Uterus (tissue), 2 donors: ENCODE results near the gene ANKRD63.

Experiments used
- CTCF ChIP-seq, 4 experiments: fragments of 200-600 bp in 2 of 4; fragments of 450-650 bp in 2 of 4; sonication (generic) in 2 of 4; IDR thresholded peaks; one replicate each; pipeline ENCODE4 v1.5.1; 2016 to 2019; ENCODE audit warnings: antibody characterized with exemption in 4 of 4, mild to moderate bottlenecking in 2 of 4, moderate library complexity in 1 of 4
- POLR2A ChIP-seq, 2 donors: fragments of 450-650 bp; IDR thresholded peaks; one replicate each; pipeline ENCODE4 v1.6.1; 2016; ENCODE audit warnings: antibody characterized with exemption in 2 of 2, mild to moderate bottlenecking in 1 of 2, moderate library complexity in 1 of 2

- no peak for TF ChIP-seq CTCF (IDR thresholded peaks at IDR 0.05)
- TF ChIP-seq POLR2A (IDR thresholded peaks at IDR 0.05): no peak
Measured at GRCh38 chr15:40289140-40289775, 6.4 kb upstream of the ANKRD63 start.
